Lung microvascular endothelial cell (primary cell): ENCODE measurements around the gene TAF3. TPM values are rescaled to one million over a fixed set of nuclear protein-coding genes. Genes with fewer than 3 reads are reported as not detected.
"Not testable (repeated sequence)": the region's sequence is repeated elsewhere in the genome, so short reads cannot be mapped to it uniquely, and the experiment has no call there.

Source experiments
- DNase-seq, 2 donors: peaks; one replicate each; pipeline versions ENCODE4 v3.0.0 to v3.0.0-alpha.2; 2010; ENCODE audit warnings: low read depth in 2 of 2
- total RNA-seq: library from RNA; depleted of rRNA; stranded (reverse); fragments of >200 nt; gene quantifications from 2 replicates; pipeline ENCODE4 v1.2.1, GENCODE V29; 2014

Gene TAF3
- 0.87 and 1.4 TPM in 2 replicates for total RNA-seq

- peak; percentile 89 to 91 for DNase-seq
These were observed at the start of gene TAF3 for GRCh38 chr10:7818295-7819120. TAF3 (plus strand) TSS chr10:7818505; CDS start chr10:7818710, 205 bp downstream.

- peak; percentile 41 to 72 for DNase-seq
These were observed 44.2 kb upstream of the TAF3 start for GRCh38 chr10:7773845-7774801.

GRCh38 chr10:7776777-7777176 is 41.5 kb upstream of the TAF3 start:
- DNase-seq = no peak

- not testable (repeated sequence) for DNase-seq
These were observed 36.1 kb upstream of the TAF3 start for GRCh38 chr10:7782194-7782593.

- no peak for DNase-seq
These were observed 31.9 kb upstream of the TAF3 start for GRCh38 chr10:7786430-7786829.

- DNase-seq = peak; percentile 11 to 28
These were observed 31.0 kb upstream of the TAF3 start for GRCh38 chr10:7787150-7787856.

- DNase-seq = peak; percentile 98
These were observed 30.3 kb upstream of the TAF3 start, which contains the start of the genes ATP5F1C and KIN for GRCh38 chr10:7787857-7788638. ATP5F1C (plus strand) TSS chr10:7788177; CDS start chr10:7788208, 31 bp downstream. KIN (minus strand) TSS chr10:7787993; CDS start chr10:7787933, 60 bp downstream.

- peak; percentile 15 to 28 for DNase-seq
These were observed 29.5 kb upstream of the TAF3 start for GRCh38 chr10:7788639-7789286.

- peak; percentile 16 to 27 for DNase-seq
These were observed 28.9 kb upstream of the TAF3 start for GRCh38 chr10:7789390-7789789.

- no peak for DNase-seq
These were observed 25.8 kb upstream of the TAF3 start for GRCh38 chr10:7792541-7792940.

- no peak for DNase-seq
These were observed 23.9 kb upstream of the TAF3 start for GRCh38 chr10:7794251-7795026.

- peak; percentile 22 to 25 for DNase-seq
These were observed 22.7 kb upstream of the TAF3 start for GRCh38 chr10:7795605-7796004.

- DNase-seq = peak; percentile 24 to 88
These were observed 20.7 kb upstream of the TAF3 start for GRCh38 chr10:7797582-7797981.

- DNase-seq = no peak
These were observed 15.7 kb upstream of the TAF3 start for GRCh38 chr10:7802606-7803005.

GRCh38 chr10:7804216-7804615 is 14.1 kb upstream of the TAF3 start:
- DNase-seq = no peak

GRCh38 chr10:7804741-7805140 is 13.6 kb upstream of the TAF3 start:
- no peak for DNase-seq

- DNase-seq = no peak
These were observed 9.5 kb upstream of the TAF3 start for GRCh38 chr10:7808686-7809267.

GRCh38 chr10:7810443-7810842 is 7.9 kb upstream of the TAF3 start:
- no peak for DNase-seq

- no peak for DNase-seq
These were observed 7.3 kb upstream of the TAF3 start for GRCh38 chr10:7811000-7811399.
